GM12875 (cell line): ENCODE data around the gene TDRD15.

Experiments used
- H3K4me3 ChIP-seq: one replicate; pipeline ENCODE4 v1.5.1; 2011; ENCODE audit warnings: low read depth, low read length, control low read depth
- CTCF ChIP-seq: IDR thresholded peaks from 2 replicates; pipeline ENCODE4 v1.5.1; 2011; ENCODE audit warnings: low read depth, mild to moderate bottlenecking, control low read depth, inconsistent platforms, low read length, moderate library complexity, borderline replicate concordance; ENCODE audit not compliant: insufficient read depth

Gene TDRD15

GRCh38 chr2:21123473-21124393 is at the start of gene TDRD15:
Gene TDRD15, plus strand, starts transcription at chr2:21123968. Its CDS starts 13,500 bp downstream, at chr2:21137468.
- no peak for TF ChIP-seq CTCF
- no peak within 1 kb of the TSS for H3K4me3 ChIP-seq

GRCh38 chr2:21078296-21078695 is 45.5 kb upstream of the TDRD15 start:
- no peak overlapping the region for H3K4me3 ChIP-seq
- TF ChIP-seq CTCF = no peak

- TF ChIP-seq CTCF = no peak
These were observed 40.3 kb upstream of the TDRD15 start for GRCh38 chr2:21083482-21083881.

GRCh38 chr2:21084401-21084800 is 39.4 kb upstream of the TDRD15 start:
- no peak overlapping the region for H3K4me3 ChIP-seq
- TF ChIP-seq CTCF = no peak

More at GRCh38 chr2:21083482-21083881, 40.3 kb upstream of the TDRD15 start:
- H3K4me3 ChIP-seq = no peak overlapping the region

- TF ChIP-seq CTCF = no peak
- H3K4me3 ChIP-seq = no peak overlapping the region
These were observed 31.4 kb upstream of the TDRD15 start for GRCh38 chr2:21092308-21092869.

GRCh38 chr2:21095178-21095577 is 28.6 kb upstream of the TDRD15 start:
- TF ChIP-seq CTCF = no peak
- no peak overlapping the region for H3K4me3 ChIP-seq

- H3K4me3 ChIP-seq = no peak overlapping the region
- no peak for TF ChIP-seq CTCF
These were observed 28.1 kb upstream of the TDRD15 start for GRCh38 chr2:21095714-21096113.
